GM12878 (cell line): ENCODE measurements around the gene SNHG17. TPM values are rescaled to one million over a fixed set of nuclear protein-coding genes. Genes with fewer than 3 reads are reported as not detected.

ENCODE experiments used
- ATAC-seq: fragments of 200-7000 bp; cut with Tn5 transposase; 3 replicates; pipeline ENCODE4 v1.9.1; 2020; ENCODE audit warnings: mild to moderate bottlenecking, moderate library complexity
- BruUV-seq: library from RNA; stranded (reverse); fragments of 400-500 nt; replicated peaks from 2 replicates; lab custom pipeline; 2021; lab: Mats Ljungman, UMichigan
- CTCF ChIA-PET: fragments of 300-600 bp; sonication (Branson Sonifier 250); formaldehyde crosslinking; extraction: SDS; loops from one replicate; lab custom pipeline; 2021; ENCODE audit warnings: inconsistent platforms; lab: Yijun Ruan, JAX
- POLR2A ChIA-PET: fragments of 350-600 bp; formaldehyde crosslinking; extraction: SDS; loops from one replicate; lab custom pipeline; 2021; ENCODE audit warnings: inconsistent platforms; lab: Charles Lee
- RAD21 ChIA-PET: fragments of 300-600 bp; sonication (Branson Sonifier 250); formaldehyde crosslinking; loops from one replicate; lab custom pipeline; 2023; ENCODE audit warnings: antibody characterized with exemption; ENCODE audit not compliant: unreplicated experiment; lab: Charles Lee
- SMC1A ChIA-PET: fragments of 300-600 bp; sonication (Branson Sonifier 250); formaldehyde crosslinking; loops from one replicate; lab custom pipeline; 2023; ENCODE audit not compliant: unreplicated experiment, uncharacterized antibody; lab: Charles Lee
- DNase-seq: peaks from one replicate; pipeline ENCODE4 v3.0.0-alpha.2; 2011; ENCODE audit warnings: low read depth, low spot score
- FAIRE-seq: peaks from 3 replicates; lab custom pipeline; 2011; peaks lifted over from hg19 to GRCh38; lab: Jason Lieb, UNC
- H2AFZ ChIP-seq: 2 replicates; pipeline ENCODE4 v1.6.0; 2011; ENCODE audit warnings: low read depth, low read length, control low read depth; ENCODE audit not compliant: control insufficient read depth
- H3K27ac ChIP-seq: 2 replicates; pipeline ENCODE4 v1.5.1; 2011; ENCODE audit warnings: control low read depth; ENCODE audit not compliant: control insufficient read depth, insufficient read depth
- H3K27me3 ChIP-seq, 2 experiments: replicated peaks in 1 of 2; 2 replicates each; pipeline versions ENCODE4 v1.6.0 to v1.6.1; 2011; ENCODE audit warnings: low read length in 1 of 2; ENCODE audit not compliant: control insufficient read depth in 2 of 2, insufficient read depth in 2 of 2
- H3K36me3 ChIP-seq, 2 experiments: 2 replicates each; pipeline ENCODE4 v1.5.1; 2011; ENCODE audit warnings: low read length in 1 of 2; ENCODE audit not compliant: control insufficient read depth in 2 of 2, insufficient read depth in 2 of 2
- H3K4me1 ChIP-seq: 2 replicates; pipeline ENCODE4 v1.6.1; 2011; ENCODE audit warnings: mild to moderate bottlenecking, low read length, moderate library complexity, mixed read lengths; ENCODE audit not compliant: control insufficient read depth, insufficient read depth
- H3K4me2 ChIP-seq: 2 replicates; pipeline ENCODE4 v1.6.0; 2011; ENCODE audit warnings: control low read depth; ENCODE audit not compliant: control insufficient read depth, insufficient read depth
- H3K4me3 ChIP-seq: fragments of 200-600 bp; sonication (generic); 2 replicates; pipeline ENCODE4 v1.5.1; 2016
- H3K79me2 ChIP-seq: 2 replicates; pipeline ENCODE4 v1.6.0; 2011; ENCODE audit warnings: low read length; ENCODE audit not compliant: control insufficient read depth, insufficient read depth
- H3K9ac ChIP-seq: 2 replicates; pipeline ENCODE4 v1.8.0; 2011; ENCODE audit warnings: low read length, control low read depth, mixed read lengths; ENCODE audit not compliant: control insufficient read depth, insufficient read depth
- H3K9me3 ChIP-seq: replicated peaks from 3 replicates; pipeline ENCODE4 v1.5.1; 2011; ENCODE audit warnings: mild to moderate bottlenecking, low read length; ENCODE audit not compliant: control insufficient read depth, insufficient read depth
- H4K20me1 ChIP-seq: 2 replicates; pipeline ENCODE4 v1.6.0; 2011; ENCODE audit not compliant: control insufficient read depth, insufficient read depth
- CEBPZ ChIP-seq: fragments of 150-350 bp; IDR thresholded peaks from 2 replicates; pipeline ENCODE4 v1.6.1; 2016; ENCODE audit warnings: low read depth, low read length
- NR2C1 ChIP-seq: fragments of 450-650 bp; IDR thresholded peaks from 2 replicates; pipeline ENCODE4 v1.6.1; 2017; ENCODE audit warnings: antibody characterized with exemption, mild to moderate bottlenecking, moderate library complexity
- RUNX3 ChIP-seq: IDR thresholded peaks from 2 replicates; pipeline ENCODE4 v1.6.1; 2012; ENCODE audit warnings: low read length, inconsistent platforms
- SMAD5 ChIP-seq: IDR thresholded peaks from 2 replicates; pipeline ENCODE4 v1.6.1; 2016; ENCODE audit warnings: antibody characterized with exemption, low read depth
- TCF3 ChIP-seq: IDR thresholded peaks from 2 replicates; pipeline ENCODE4 v1.6.1; 2012; ENCODE audit warnings: low read depth, mild to moderate bottlenecking, low read length, borderline replicate concordance; ENCODE audit not compliant: insufficient read depth
- USF2 ChIP-seq: IDR thresholded peaks from 2 replicates; pipeline ENCODE4 v1.6.1; 2011; ENCODE audit warnings: low read depth, low read length, improper control_type of control experiment, borderline replicate concordance
- WGBS: methylation state at CpG from one replicate; pipeline ENCODE4 v1.1.6; 2016; ENCODE audit warnings: low lambda C conversion rate; ENCODE audit not compliant: insufficient replicate concordance, insufficient coverage; ENCODE audit errors: missing lambda C conversion rate; 5-methylcytosine and 5-hydroxymethylcytosine counted together
- in situ Hi-C: fragments of 300-500 bp; cut with MboI; formaldehyde crosslinking; loops from 9 replicates; pipeline ENCODE4 v1.14.3; 2018; ENCODE audit warnings: mixed read lengths
- intact Hi-C: fragments of 100-400 bp; cut with micrococcal nuclease; formaldehyde crosslinking; loops from one replicate; pipeline ENCODE4 v1.14.2; 2022; ENCODE audit not compliant: unreplicated experiment
- polyA plus RNA-seq, 11 experiments: library from polyadenylated mRNA; depleted of rRNA in 4 of 11; unstranded in 6 of 11; stranded (reverse) in 5 of 11; fragments of >200 nt; fragmentation: Nextera tagmentation in 4 of 11; fragmentation: Illumina TruSeq in 1 of 11; extraction: Ambion mirVana in 4 of 11; extraction: Trizol in 1 of 11; gene quantifications; 1 replicate in 1 of 11; 2 replicates in 10 of 11; pipeline versions ENCODE4 v1.2.1 to v1.2.3, GENCODE V29; 2011 to 2016; ENCODE audit warnings: inconsistent platforms in 2 of 11, missing spikeins in 2 of 11, low read depth in 1 of 11
- total RNA-seq, 4 experiments: library from RNA; depleted of rRNA in 3 of 4; stranded (reverse); fragments of >200 nt in 3 of 4; fragmentation: Illumina TruSeq in 1 of 4; extraction: Trizol in 1 of 4; gene quantifications; 2 replicates each; pipeline versions ENCODE4 v1.2.1 to v1.2.3, GENCODE V29; 2013 to 2021
- TF ChIP-seq, protein P1 (sequence below): fragments of 450-650 bp; IDR thresholded peaks from 2 replicates; pipeline ENCODE4 v1.6.1; 2016; ENCODE audit warnings: mild to moderate bottlenecking

Gene SNHG17
- total and polyA plus RNA-seq, 10 of the 15 experiments (the other 5 are each of a cell fraction or from before 2014, with no cell fraction given), result 20.8 to 63.0 (median 33.9) TPM

- Histone ChIP-seq H3K9me3 (no peaks in the 10 kb centered on the region), H3K79me2 (peaks cover 21% of the 10 kb centered on the region), H3K27me3 (no peaks in the 10 kb centered on the region), H3K9ac (no peak overlapping the region), H3K27ac (no peak overlapping the region), H3K4me3 (no peak overlapping the region), H3K4me2 (no peak overlapping the region), H4K20me1 (peaks cover 14% of the 10 kb centered on the region; the same call in 1 of the 2 replicates), H3K36me3 (peaks cover 55 to 70% of the 10 kb centered on the region in 2 experiments), H2AFZ (no peak overlapping the region), H3K4me1 (no peaks in the 10 kb centered on the region)
- whole genome bisulfite sequencing, result 66% methylated on average over 10 of the region's 10 CpGs
- RAD21 ChIA-PET, result no interaction called here
- in situ Hi-C loops, result no loop called here
- no peak for DNase-seq
- no peak for FAIRE-seq
- BruUV-seq, result no TSS peak
- no peak for ATAC-seq
- intact Hi-C loops, result no loop called here
- no peak for TF ChIP-seq NR2C1
- TF ChIP-seq, protein P1, sequence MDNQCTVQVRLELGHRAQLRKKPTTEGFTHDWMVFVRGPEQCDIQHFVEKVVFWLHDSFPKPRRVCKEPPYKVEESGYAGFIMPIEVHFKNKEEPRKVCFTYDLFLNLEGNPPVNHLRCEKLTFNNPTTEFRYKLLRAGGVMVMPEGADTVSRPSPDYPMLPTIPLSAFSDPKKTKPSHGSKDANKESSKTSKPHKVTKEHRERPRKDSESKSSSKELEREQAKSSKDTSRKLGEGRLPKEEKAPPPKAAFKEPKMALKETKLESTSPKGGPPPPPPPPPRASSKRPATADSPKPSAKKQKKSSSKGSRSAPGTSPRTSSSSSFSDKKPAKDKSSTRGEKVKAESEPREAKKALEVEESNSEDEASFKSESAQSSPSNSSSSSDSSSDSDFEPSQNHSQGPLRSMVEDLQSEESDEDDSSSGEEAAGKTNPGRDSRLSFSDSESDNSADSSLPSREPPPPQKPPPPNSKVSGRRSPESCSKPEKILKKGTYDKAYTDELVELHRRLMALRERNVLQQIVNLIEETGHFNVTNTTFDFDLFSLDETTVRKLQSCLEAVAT, result no peak
- no peak for TF ChIP-seq RUNX3
- POLR2A ChIA-PET, result no interaction called here
- SMC1A ChIA-PET, result no interaction called here
- CTCF ChIA-PET, result interaction anchor here (1.5 kb wide), 1 partner anchor 12 kb away, joined by 6 read pairs; the partner anchor contains the start of gene SNHG17
Measured at GRCh38 chr20:38421915-38422314, 13.2 kb downstream of the SNHG17 start.

- ChIA-PET RAD21 (no interaction called here), POLR2A (no interaction called here), SMC1A (no interaction called here), CTCF (interaction anchor here (0.6 to 1.7 kb wide), 3 partner anchors 11 to 53 kb away, joined by 3 to 6 read pairs (median 6); partner anchors contain the start of gene SNHG17)
- Histone ChIP-seq H3K4me2 (no peak overlapping the region), H2AFZ (no peak overlapping the region), H3K79me2 (peaks cover 14% of the 10 kb centered on the region), H3K9ac (no peak overlapping the region), H3K27ac (no peak overlapping the region), H3K27me3 (no peaks in the 10 kb centered on the region), H3K9me3 (no peaks in the 10 kb centered on the region), H3K36me3 (peaks cover 48 to 62% of the 10 kb centered on the region in 2 experiments), H3K4me3 (no peak overlapping the region), H4K20me1 (peaks cover 14% of the 10 kb centered on the region; the same call in 1 of the 2 replicates), H3K4me1 (no peaks in the 10 kb centered on the region)
- intact Hi-C loops, result no loop called here
- 81% methylated on average over 9 of the region's 9 CpGs for WGBS
- DNase-seq, result no peak
- in situ Hi-C loops, result no loop called here
- TF ChIP-seq TCF3 (no peak), SMAD5 (0 out of 2 replicates have a peak, but pooled peaks have one; percentile 23), USF2 (no peak), CEBPZ (no peak)
- ATAC-seq, result no peak
- BruUV-seq, result no TSS peak
- no peak for FAIRE-seq
Measured at GRCh38 chr20:38420388-38421085, 14.6 kb downstream of the SNHG17 start.
